Thymus (tissue), 11 donors: Measurements from ENCODE around the gene STX10. TPM values are rescaled to one million over a fixed set of nuclear protein-coding genes. Genes with fewer than 3 reads are reported as not detected.

ENCODE experiments used
- DNase-seq, 9 donors: peaks; one replicate each; pipeline ENCODE4 v3.0.0-alpha.2; 2013; ENCODE audit warnings: low spot score in 9 of 9, low read depth in 6 of 9, missing footprints in 1 of 9
- H3K27ac ChIP-seq, 2 donors: one replicate each; pipeline ENCODE4 v1.5.1; 2013; ENCODE audit warnings: control low read depth in 1 of 2, low read depth in 1 of 2, low read length in 1 of 2, mild to moderate bottlenecking in 1 of 2, moderate library complexity in 1 of 2
- H3K27me3 ChIP-seq, 2 donors: one replicate each; pipeline ENCODE4 v1.5.1; 2013; ENCODE audit warnings: low read length in 1 of 2; ENCODE audit not compliant: control insufficient read depth in 2 of 2, insufficient read depth in 1 of 2
- H3K36me3 ChIP-seq, 2 donors: one replicate each; pipeline ENCODE4 v1.5.1; 2013; ENCODE audit warnings: low read length in 1 of 2, mild to moderate bottlenecking in 1 of 2, moderate library complexity in 1 of 2; ENCODE audit not compliant: control insufficient read depth in 2 of 2, insufficient read depth in 2 of 2
- H3K4me1 ChIP-seq, 2 donors: one replicate each; pipeline ENCODE4 v1.5.1; 2013; ENCODE audit warnings: low read length in 2 of 2; ENCODE audit not compliant: control insufficient read depth in 2 of 2, insufficient read depth in 2 of 2
- H3K4me3 ChIP-seq, 2 donors: one replicate each; pipeline ENCODE4 v1.5.1; 2013; ENCODE audit warnings: low read length in 2 of 2, control low read depth in 1 of 2, mild to moderate bottlenecking in 1 of 2
- H3K9me3 ChIP-seq, 2 donors: one replicate each; pipeline ENCODE4 v1.5.1; 2013; ENCODE audit warnings: low read length in 1 of 2, mild to moderate bottlenecking in 1 of 2; ENCODE audit not compliant: control insufficient read depth in 2 of 2, insufficient read depth in 1 of 2
- WGBS: extraction: QIAGEN DNeasy Blood & Tissue Kit; methylation state at CpG from one replicate; pipeline ENCODE4 v1.1.7; 2013; 5-methylcytosine and 5-hydroxymethylcytosine counted together
- polyA plus RNA-seq: library from polyadenylated mRNA; stranded (reverse); fragments of 200-250 nt; gene quantifications from one replicate; pipeline ENCODE4 v1.2.3, GENCODE V29; 2013
- total RNA-seq: library from RNA; stranded (reverse); fragments of 120-200 nt; gene quantifications from one replicate; pipeline ENCODE4 v1.2.4, GENCODE V29; 2013
- donor health status: healthy.

The STX10 gene
- total and polyA plus RNA-seq, 2 donors: 47.9 to 101 TPM

DNA sequence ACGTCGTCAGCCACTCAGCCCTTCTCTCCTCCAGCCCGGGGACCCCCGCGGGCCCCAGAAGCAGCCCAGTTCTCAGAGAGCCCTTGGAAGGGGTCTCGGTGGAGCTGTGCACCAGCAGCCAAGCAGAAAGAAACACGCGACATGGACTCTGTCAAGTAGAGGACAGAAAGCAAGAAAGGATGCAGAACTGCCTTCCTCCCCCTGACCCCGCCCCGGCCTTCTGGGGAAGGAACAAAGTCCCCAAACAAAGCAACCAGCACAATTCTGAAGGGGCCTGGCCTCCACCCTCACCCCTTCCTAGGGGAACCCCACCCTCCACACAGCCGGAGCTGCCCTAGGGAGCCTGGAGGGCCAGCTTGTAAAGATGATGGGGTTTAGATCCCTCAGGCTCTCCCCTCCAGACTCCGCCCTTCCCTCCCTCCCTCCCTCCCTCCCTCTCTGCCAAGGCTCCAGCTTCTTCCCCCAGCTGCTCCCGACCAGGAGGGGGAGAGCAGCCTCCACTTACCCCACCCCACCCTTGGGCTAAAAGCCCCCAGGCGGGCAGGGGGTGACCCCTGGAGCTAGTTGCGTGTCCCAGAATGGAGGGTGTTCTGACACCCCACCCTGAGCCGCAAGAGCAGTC lies 55.3 kb downstream of the STX10 start:
- H3K9me3 ChIP-seq: peaks cover 0 to 8% of the 10 kb centered on the region in 2 donors
- H3K4me3 ChIP-seq: no peak overlapping the region
- DNase-seq: no peak
- WGBS: 29% methylated on average over 16 of the region's 16 CpGs
- peaks cover 41 to 95% of the 10 kb centered on the region in 2 donors for H3K27me3 ChIP-seq
- H3K27ac ChIP-seq: no peak overlapping the region
- no peaks in the 10 kb centered on the region for H3K36me3 ChIP-seq
- H3K4me1 ChIP-seq: peaks cover 15 to 66% of the 10 kb centered on the region in 2 donors

GRCh38 chr19:13094106-13094504 lies 56.1 kb downstream of the STX10 start:
- no peak overlapping the region for H3K27ac ChIP-seq
- peaks cover 0 to 4% of the 10 kb centered on the region in 2 donors for H3K9me3 ChIP-seq
- no peaks in the 10 kb centered on the region for H3K36me3 ChIP-seq
- H3K4me1 ChIP-seq: peaks cover 12 to 61% of the 10 kb centered on the region in 2 donors
- 83% methylated on average over 5 of the region's 5 CpGs for WGBS
- H3K27me3 ChIP-seq: peaks cover 39 to 97% of the 10 kb centered on the region in 2 donors
- H3K4me3 ChIP-seq: no peak overlapping the region
- DNase-seq: no peak

Other genes starting within 250 kb of the STX10 start
- 1.6 TPM for gene SYCE2, start 231.1 kb downstream of the STX10 start, total RNA-seq
- 0.48 TPM for gene SYCE2, start 231.1 kb downstream of the STX10 start, polyA plus RNA-seq
- gene FARSA, start 216.7 kb downstream of the STX10 start, total RNA-seq: 46.7 TPM
- gene FARSA, start 216.7 kb downstream of the STX10 start, polyA plus RNA-seq: 33.6 TPM
- gene CALR, start 211.8 kb downstream of the STX10 start, total RNA-seq: 639 TPM
- 189 TPM for gene CALR, start 211.8 kb downstream of the STX10 start, polyA plus RNA-seq
- gene RAD23A, start 204.5 kb downstream of the STX10 start, total RNA-seq: 55.8 TPM
- 128 TPM for gene RAD23A, start 204.5 kb downstream of the STX10 start, polyA plus RNA-seq
- 27.7 TPM for gene GADD45GIP1, start 193.2 kb downstream of the STX10 start, total RNA-seq
- 27.2 TPM for gene GADD45GIP1, start 193.2 kb downstream of the STX10 start, polyA plus RNA-seq
- gene DAND5, start 180.8 kb downstream of the STX10 start, total RNA-seq: 0.09 TPM
- gene DAND5, start 180.8 kb downstream of the STX10 start, polyA plus RNA-seq: 0.09 TPM
- gene NFIX, start 154.9 kb downstream of the STX10 start, total RNA-seq: 2.0 TPM
- 10.5 TPM for gene NFIX, start 154.9 kb downstream of the STX10 start, polyA plus RNA-seq
- 8.3 TPM for gene LYL1, start 47.5 kb downstream of the STX10 start, total RNA-seq
- 14.0 TPM for gene LYL1, start 47.5 kb downstream of the STX10 start, polyA plus RNA-seq
- gene TRMT1, start 33.6 kb downstream of the STX10 start, total RNA-seq: 20.2 TPM
- gene TRMT1, start 33.6 kb downstream of the STX10 start, polyA plus RNA-seq: 69.9 TPM
- 12.8 TPM for gene NACC1, start 32.1 kb downstream of the STX10 start, total RNA-seq
- 17.5 TPM for gene NACC1, start 32.1 kb downstream of the STX10 start, polyA plus RNA-seq
- 28.3 TPM for gene IER2, start within 50 bp of the STX10 start, total RNA-seq
- gene IER2, start within 50 bp of the STX10 start, polyA plus RNA-seq: 92.7 TPM